Liver (tissue), 9 donors: ENCODE data around the gene CNNM1. TPM values are rescaled to one million over a fixed set of nuclear protein-coding genes. Genes with fewer than 3 reads are reported as not detected.

Experiments
- DNase-seq: peaks from one replicate; pipeline ENCODE4 v3.0.0-alpha.2; 2017; ENCODE audit warnings: low spot score
- H3K27ac ChIP-seq, 2 donors: one replicate each; pipeline ENCODE4 v1.7.0; 2013; ENCODE audit warnings: inconsistent platforms in 2 of 2, low read length in 2 of 2, control low read depth in 1 of 2, low read depth in 1 of 2, mild to moderate bottlenecking in 1 of 2
- H3K27me3 ChIP-seq, 4 donors: one replicate each; pipeline versions ENCODE4 v1.6.1 to v1.7.0; 2013; ENCODE audit warnings: low read length in 3 of 4, inconsistent platforms in 1 of 4, mild to moderate bottlenecking in 1 of 4, moderate library complexity in 1 of 4; ENCODE audit not compliant: control insufficient read depth in 4 of 4, insufficient read depth in 4 of 4
- H3K36me3 ChIP-seq, 4 donors: one replicate each; pipeline versions ENCODE4 v1.6.1 to v1.7.0; 2013; ENCODE audit warnings: low read length in 3 of 4, mild to moderate bottlenecking in 3 of 4, low read depth in 1 of 4, moderate library complexity in 1 of 4; ENCODE audit not compliant: control insufficient read depth in 4 of 4, insufficient read depth in 3 of 4
- H3K4me1 ChIP-seq, 4 donors: one replicate each; pipeline versions ENCODE4 v1.6.1 to v1.7.0; 2013; ENCODE audit warnings: low read length in 3 of 4, mild to moderate bottlenecking in 3 of 4, moderate library complexity in 1 of 4; ENCODE audit not compliant: control insufficient read depth in 4 of 4, insufficient read depth in 4 of 4
- H3K4me3 ChIP-seq, 3 donors: one replicate each; pipeline versions ENCODE4 v1.6.1 to v1.7.0; 2013; ENCODE audit warnings: low read length in 3 of 3, control low read depth in 1 of 3, low read depth in 1 of 3, mild to moderate bottlenecking in 1 of 3
- H3K9ac ChIP-seq, 2 donors: one replicate each; pipeline ENCODE4 v1.7.0; 2013; ENCODE audit warnings: low read length in 2 of 2, mild to moderate bottlenecking in 2 of 2, moderate library complexity in 2 of 2, control low read depth in 1 of 2, low read depth in 1 of 2
- H3K9me3 ChIP-seq, 4 donors: one replicate each; pipeline versions ENCODE4 v1.6.1 to v1.7.0; 2013; ENCODE audit warnings: low read length in 3 of 4; ENCODE audit not compliant: control insufficient read depth in 4 of 4
- ATF3 ChIP-seq: IDR thresholded peaks from 2 replicates; pipeline ENCODE4 v1.6.1; 2016; ENCODE audit warnings: antibody characterized with exemption
- CTCF ChIP-seq: fragments of 150-350 bp; IDR thresholded peaks from 2 replicates; pipeline ENCODE4 v1.5.1; 2017; ENCODE audit warnings: improper control_type of control experiment, low read depth, low read length; ENCODE audit not compliant: missing input control
- EGR1 ChIP-seq, 2 donors: IDR thresholded peaks; 2 replicates each; pipeline ENCODE4 v1.6.1; 2016 to 2018; ENCODE audit warnings: antibody characterized with exemption in 2 of 2, low read depth in 2 of 2
- FOXA1 ChIP-seq: IDR thresholded peaks from 2 replicates; pipeline ENCODE4 v1.6.1; 2016; ENCODE audit warnings: antibody characterized with exemption
- FOXA2 ChIP-seq: IDR thresholded peaks from 2 replicates; pipeline ENCODE4 v1.6.1; 2016; ENCODE audit warnings: antibody characterized with exemption
- GABPA ChIP-seq, 2 donors: IDR thresholded peaks in 1 of 2; conservative IDR thresholded peaks in 1 of 2; 2 replicates each; pipeline ENCODE4 v1.6.1; 2016; ENCODE audit warnings: antibody characterized with exemption in 2 of 2, mild to moderate bottlenecking in 1 of 2, moderate library complexity in 1 of 2
- HNF4A ChIP-seq, 2 donors: conservative IDR thresholded peaks; 2 replicates each; pipeline ENCODE4 v1.6.1; 2016; ENCODE audit warnings: antibody characterized with exemption in 2 of 2, mild to moderate bottlenecking in 2 of 2
- HNF4G ChIP-seq: IDR thresholded peaks from 2 replicates; pipeline ENCODE4 v1.6.1; 2016; ENCODE audit warnings: antibody characterized with exemption
- JUND ChIP-seq, 2 donors: IDR thresholded peaks; 2 replicates each; pipeline ENCODE4 v1.6.1; 2016; ENCODE audit warnings: antibody characterized with exemption in 2 of 2
- MAX ChIP-seq: IDR thresholded peaks from 2 replicates; pipeline ENCODE4 v1.6.1; 2016; ENCODE audit warnings: antibody characterized with exemption
- NR2F2 ChIP-seq: IDR thresholded peaks from 2 replicates; pipeline ENCODE4 v1.6.1; 2016; ENCODE audit warnings: antibody characterized with exemption
- RAD21 ChIP-seq, 2 donors: IDR thresholded peaks; 2 replicates each; pipeline ENCODE4 v1.6.1; 2016; ENCODE audit warnings: antibody characterized with exemption in 2 of 2, mild to moderate bottlenecking in 2 of 2
- REST ChIP-seq: IDR thresholded peaks from 2 replicates; pipeline ENCODE4 v1.6.1; 2016; ENCODE audit warnings: antibody characterized with exemption, mild to moderate bottlenecking
- RXRA ChIP-seq, 2 donors: IDR thresholded peaks; 2 replicates each; pipeline ENCODE4 v1.6.1; 2017 to 2018; ENCODE audit warnings: antibody characterized with exemption in 2 of 2, mild to moderate bottlenecking in 1 of 2
- SP1 ChIP-seq: IDR thresholded peaks from 2 replicates; pipeline ENCODE4 v1.6.1; 2018; ENCODE audit warnings: antibody characterized with exemption, mild to moderate bottlenecking
- TAF1 ChIP-seq: conservative IDR thresholded peaks from 2 replicates; pipeline ENCODE4 v1.6.1; 2016; ENCODE audit warnings: antibody characterized with exemption, mild to moderate bottlenecking
- YY1 ChIP-seq: IDR thresholded peaks from 2 replicates; pipeline ENCODE4 v1.6.1; 2016; ENCODE audit warnings: antibody characterized with exemption, mild to moderate bottlenecking
- ZBTB33 ChIP-seq: IDR thresholded peaks from 2 replicates; pipeline ENCODE4 v1.6.1; 2016; ENCODE audit warnings: antibody characterized with exemption
- WGBS: extraction: QIAGEN DNeasy Blood & Tissue Kit; methylation state at CpG from one replicate; pipeline ENCODE4 v1.1.7; 2013; 5-methylcytosine and 5-hydroxymethylcytosine counted together
- polyA plus RNA-seq, 2 donors: library from polyadenylated mRNA; stranded (reverse) in 1 of 2; unstranded in 1 of 2; fragments of 200-250 nt in 1 of 2; fragments of >200 nt in 1 of 2; fragmentation: Nextera tagmentation in 1 of 2; extraction: Ambion mirVana in 1 of 2; gene quantifications; one replicate each; pipeline versions ENCODE4 v1.2.1 to v1.2.3, GENCODE V29; 2013 to 2015
- total RNA-seq, 2 donors: library from RNA; depleted of rRNA; stranded (reverse); fragments of >200 nt; gene quantifications; one replicate each; pipeline ENCODE4 v1.2.3, GENCODE V29; 2014
- donor health status: healthy.
- donor health status: healthy.
- donor health status: healthy.
- donor health status: healthy.
- donor health status: healthy.

Gene CNNM1
- total and polyA plus RNA-seq, 4 donors, result 0.05 to 0.10 (median 0.07) TPM

- Histone ChIP-seq H3K27ac (no peak overlapping the region), H3K9me3 (no peaks in the 10 kb centered on the region), H3K4me1 (peaks cover 0 to 8% (median 4%) of the 10 kb centered on the region in 4 donors), H3K4me3 (no peak overlapping the region), H3K9ac (no peak overlapping the region), H3K27me3 (no peaks in the 10 kb centered on the region), H3K36me3 (no peaks in the 10 kb centered on the region)
- TF ChIP-seq TAF1 (no peak), JUND (IDR thresholded peaks at IDR 0.05) (no peak), FOXA1 (no peak), MAX (no peak), REST (no peak), FOXA2 (no peak), HNF4G (no peak), RXRA (IDR thresholded peaks at IDR 0.05) (no peak), YY1 (no peak), CTCF (no peak), ZBTB33 (no peak), EGR1 (IDR thresholded peaks at IDR 0.05; ENCODE audit: low read depth in 2 of 2) (no peak), RAD21 (IDR thresholded peaks at IDR 0.05) (no peak), HNF4A (conservative IDR thresholded peaks at IDR 0.05) (no peak), ATF3 (no peak), GABPA (IDR thresholded peaks at IDR 0.05 in 1 of 2, conservative IDR thresholded peaks at IDR 0.05 in 1 of 2) (no peak)
- no peak for DNase-seq
- 76% methylated on average over 3 of the region's 3 CpGs for WGBS
Measured at GRCh38 chr10:99374972-99375371, 45.8 kb downstream of the CNNM1 start.

GRCh38 chr10:99375426-99375825, 46.3 kb downstream of the CNNM1 start:
- Histone ChIP-seq H3K4me1 (peaks cover 0 to 4% (median 1%) of the 10 kb centered on the region in 4 donors), H3K9ac (no peak overlapping the region), H3K9me3 (no peaks in the 10 kb centered on the region), H3K27ac (no peak overlapping the region), H3K4me3 (no peak overlapping the region), H3K36me3 (no peaks in the 10 kb centered on the region), H3K27me3 (no peaks in the 10 kb centered on the region)
- DNase-seq, result no peak
- TF ChIP-seq NR2F2 (no peak), YY1 (no peak), CTCF (no peak), SP1 (no peak), FOXA2 (no peak), JUND (IDR thresholded peaks at IDR 0.05) (no peak)
